Suprapubic skin (tissue), 4 donors: ENCODE results near the gene AKT1.
"Not testable (repeated sequence)": the region's sequence is repeated elsewhere in the genome, so short reads cannot be mapped to it uniquely, and the experiment has no call there.

Experiments
- CTCF ChIP-seq, 2 donors: fragments of 200-600 bp in 1 of 2; fragments of 450-650 bp in 1 of 2; sonication (generic) in 1 of 2; IDR thresholded peaks; one replicate each; pipeline ENCODE4 v1.5.1; 2016 to 2019; ENCODE audit warnings: antibody characterized with exemption in 2 of 2, mild to moderate bottlenecking in 1 of 2, moderate library complexity in 1 of 2
- POLR2A ChIP-seq, 2 donors: fragments of 450-650 bp; IDR thresholded peaks; one replicate each; pipeline ENCODE4 v1.6.1; 2017; ENCODE audit warnings: antibody characterized with exemption in 2 of 2, mild to moderate bottlenecking in 2 of 2, moderate library complexity in 2 of 2
- POLR2AphosphoS5 ChIP-seq, 3 donors: sonication (generic); formaldehyde crosslinking; IDR thresholded peaks; one replicate each; pipeline ENCODE4 v1.6.1; 2017; ENCODE audit warnings: antibody characterized with exemption in 3 of 3

GRCh38 chr14:104814701-104815100 is 19.2 kb upstream of the AKT1 start:
- TF ChIP-seq CTCF, POLR2AphosphoS5, POLR2A (IDR thresholded peaks at IDR 0.05): not testable (repeated sequence)
